Esophagus squamous epithelium (tissue), 4 donors: ENCODE data around the gene VAT1L.

ENCODE experiments used
- CTCF ChIP-seq, 6 experiments: fragments of 450-650 bp in 4 of 6; fragments of 200-600 bp in 2 of 6; sonication (generic) in 2 of 6; IDR thresholded peaks; one replicate each; pipeline ENCODE4 v1.5.1; 2016 to 2019; ENCODE audit warnings: antibody characterized with exemption in 6 of 6, mild to moderate bottlenecking in 4 of 6, moderate library complexity in 4 of 6
- POLR2A ChIP-seq, 4 donors: fragments of 450-650 bp; IDR thresholded peaks; one replicate each; pipeline ENCODE4 v1.6.1; 2017; ENCODE audit warnings: antibody characterized with exemption in 4 of 4, mild to moderate bottlenecking in 4 of 4, moderate library complexity in 3 of 4

- no peak for TF ChIP-seq CTCF (IDR thresholded peaks at IDR 0.05)
- no peak for TF ChIP-seq POLR2A (IDR thresholded peaks at IDR 0.05)
These were observed 3.0 kb upstream of the VAT1L start for GRCh38 chr16:77785373-77785764.
